ENCODE measurements around the gene ATP6AP1.

DNA sequence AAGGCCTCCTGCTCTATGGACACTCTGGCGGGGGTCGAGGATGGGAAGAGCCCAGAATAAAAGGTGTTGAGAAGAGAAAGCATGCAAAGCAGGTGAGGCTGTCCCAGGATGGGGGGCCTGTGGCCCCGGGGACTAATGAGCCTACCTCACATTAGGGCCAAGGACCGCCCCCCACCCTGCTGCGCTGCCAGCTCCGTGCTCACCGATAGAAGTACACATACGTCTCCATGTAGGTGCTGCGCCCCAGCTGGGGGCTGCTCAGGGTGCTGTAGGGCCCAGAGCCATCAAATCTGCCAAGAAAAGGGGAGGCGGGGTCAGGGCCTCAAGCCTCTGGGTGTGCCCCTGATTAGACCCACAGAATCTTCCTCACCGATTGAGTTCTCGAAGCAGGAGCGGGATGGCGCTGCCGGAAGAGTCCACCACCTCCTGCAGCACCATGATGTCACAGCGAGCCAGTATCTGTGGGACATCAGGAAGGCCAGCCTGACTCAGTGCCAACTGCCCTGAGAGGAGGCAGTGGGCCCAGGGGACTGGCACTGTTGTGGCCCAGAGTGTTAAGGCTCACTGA, 23.8 kb upstream of the ATP6AP1 start:
- TF ChIP-seq, protein P1, sequence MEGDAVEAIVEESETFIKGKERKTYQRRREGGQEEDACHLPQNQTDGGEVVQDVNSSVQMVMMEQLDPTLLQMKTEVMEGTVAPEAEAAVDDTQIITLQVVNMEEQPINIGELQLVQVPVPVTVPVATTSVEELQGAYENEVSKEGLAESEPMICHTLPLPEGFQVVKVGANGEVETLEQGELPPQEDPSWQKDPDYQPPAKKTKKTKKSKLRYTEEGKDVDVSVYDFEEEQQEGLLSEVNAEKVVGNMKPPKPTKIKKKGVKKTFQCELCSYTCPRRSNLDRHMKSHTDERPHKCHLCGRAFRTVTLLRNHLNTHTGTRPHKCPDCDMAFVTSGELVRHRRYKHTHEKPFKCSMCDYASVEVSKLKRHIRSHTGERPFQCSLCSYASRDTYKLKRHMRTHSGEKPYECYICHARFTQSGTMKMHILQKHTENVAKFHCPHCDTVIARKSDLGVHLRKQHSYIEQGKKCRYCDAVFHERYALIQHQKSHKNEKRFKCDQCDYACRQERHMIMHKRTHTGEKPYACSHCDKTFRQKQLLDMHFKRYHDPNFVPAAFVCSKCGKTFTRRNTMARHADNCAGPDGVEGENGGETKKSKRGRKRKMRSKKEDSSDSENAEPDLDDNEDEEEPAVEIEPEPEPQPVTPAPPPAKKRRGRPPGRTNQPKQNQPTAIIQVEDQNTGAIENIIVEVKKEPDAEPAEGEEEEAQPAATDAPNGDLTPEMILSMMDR (conservative IDR thresholded peaks at IDR 0.05; ENCODE audit: low read length) = no peak
- no peak for TF ChIP-seq EZH2phosphoT487 (IDR thresholded peaks at IDR 0.05; ENCODE audit: borderline replicate concordance)

Measured in Loucy (cell line).